ENCODE measurements around the gene U2AF2. TPM values are rescaled to one million over a fixed set of nuclear protein-coding genes. Genes with fewer than 3 reads are reported as not detected.

The U2AF2 gene
- total and polyA plus RNA-seq, 9 of the 15 experiments (the other 6 are each of a cell fraction or from before 2014, with no cell fraction given): 3.0 to 331 (median 157) TPM

DNA sequence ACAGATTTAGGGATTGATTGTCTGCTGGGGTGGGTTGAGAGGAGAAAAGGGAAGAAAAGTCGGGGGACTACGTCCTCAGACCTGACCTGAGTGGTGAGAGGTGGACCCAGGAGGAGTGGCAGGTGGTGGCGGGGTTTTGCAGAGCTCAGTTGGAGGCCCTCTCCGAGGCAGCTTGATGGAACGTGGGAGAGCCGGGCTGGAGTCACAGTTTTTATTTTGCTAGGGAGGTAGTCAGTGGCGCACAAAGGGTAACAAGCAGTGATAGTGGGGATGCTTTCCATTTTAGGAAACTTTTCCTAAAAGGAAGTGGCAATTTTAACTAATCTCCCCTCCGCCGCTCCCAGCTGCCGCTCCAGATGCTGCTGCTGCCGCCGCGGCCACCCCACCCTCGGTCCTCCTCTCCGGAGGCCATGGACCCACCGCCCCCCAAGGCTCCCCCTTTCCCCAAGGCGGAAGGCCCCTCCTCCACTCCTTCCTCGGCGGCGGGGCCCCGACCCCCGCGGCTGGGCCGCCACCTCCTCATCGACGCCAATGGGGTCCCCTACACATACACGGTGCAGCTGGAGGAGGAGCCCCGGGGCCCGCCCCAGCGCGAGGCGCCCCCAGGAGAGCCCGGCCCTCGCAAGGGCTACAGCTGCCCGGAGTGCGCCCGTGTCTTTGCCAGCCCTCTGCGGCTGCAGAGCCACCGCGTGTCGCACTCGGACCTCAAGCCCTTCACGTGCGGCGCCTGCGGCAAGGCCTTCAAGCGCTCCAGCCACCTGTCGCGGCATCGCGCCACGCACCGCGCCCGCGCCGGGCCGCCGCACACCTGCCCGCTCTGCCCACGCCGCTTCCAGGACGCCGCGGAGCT lies 12.5 kb upstream of the U2AF2 start (continued):
- TF ChIP-seq REST (IDR thresholded peaks at IDR 0.05; ENCODE audit: borderline replicate concordance) (no peak), REST (CRISPR knock-in tag; IDR thresholded peaks at IDR 0.05; ENCODE audit: low read depth) (0 out of 2 replicates have a peak, but pooled peaks have one; percentile 29), BRF1 (IDR thresholded peaks at IDR 0.05; ENCODE audit: borderline replicate concordance, extremely low read depth, insufficient read length) (no peak), RBFOX2 (IDR thresholded peaks at IDR 0.05; ENCODE audit: low read depth, low read length) (peak; percentile 36), CBX1 (IDR thresholded peaks at IDR 0.05; ENCODE audit: low read depth) (0 out of 2 replicates have a peak, but pooled peaks have one; percentile 15), THAP7 (CRISPR knock-in tag; IDR thresholded peaks at IDR 0.05) (no peak), SMAD3 (CRISPR knock-in tag; conservative IDR thresholded peaks at IDR 0.05) (0 out of 2 replicates have a peak, but pooled peaks have one; percentile 21), ZFX (CRISPR knock-in tag; IDR thresholded peaks at IDR 0.05) (0 out of 2 replicates have a peak, but pooled peaks have one; percentile 5), E2F6 (IDR thresholded peaks at IDR 0.05; ENCODE audit: borderline replicate concordance in 1 of 2, extremely low read depth in 1 of 2, insufficient read depth in 1 of 2, insufficient read length in 1 of 2, low read depth in 1 of 2, low read length in 1 of 2, poor library complexity in 1 of 2, severe bottlenecking in 1 of 2) (peak; percentile 54 to 75), POLR2G (IDR thresholded peaks at IDR 0.05; ENCODE audit: low read depth, low read length) (peak; percentile 80), CBFA2T2 (conservative IDR thresholded peaks at IDR 0.05) (no peak)

All from K562 (cell line).